ENCODE data around the gene ITGB7.

The ITGB7 gene, protein sequence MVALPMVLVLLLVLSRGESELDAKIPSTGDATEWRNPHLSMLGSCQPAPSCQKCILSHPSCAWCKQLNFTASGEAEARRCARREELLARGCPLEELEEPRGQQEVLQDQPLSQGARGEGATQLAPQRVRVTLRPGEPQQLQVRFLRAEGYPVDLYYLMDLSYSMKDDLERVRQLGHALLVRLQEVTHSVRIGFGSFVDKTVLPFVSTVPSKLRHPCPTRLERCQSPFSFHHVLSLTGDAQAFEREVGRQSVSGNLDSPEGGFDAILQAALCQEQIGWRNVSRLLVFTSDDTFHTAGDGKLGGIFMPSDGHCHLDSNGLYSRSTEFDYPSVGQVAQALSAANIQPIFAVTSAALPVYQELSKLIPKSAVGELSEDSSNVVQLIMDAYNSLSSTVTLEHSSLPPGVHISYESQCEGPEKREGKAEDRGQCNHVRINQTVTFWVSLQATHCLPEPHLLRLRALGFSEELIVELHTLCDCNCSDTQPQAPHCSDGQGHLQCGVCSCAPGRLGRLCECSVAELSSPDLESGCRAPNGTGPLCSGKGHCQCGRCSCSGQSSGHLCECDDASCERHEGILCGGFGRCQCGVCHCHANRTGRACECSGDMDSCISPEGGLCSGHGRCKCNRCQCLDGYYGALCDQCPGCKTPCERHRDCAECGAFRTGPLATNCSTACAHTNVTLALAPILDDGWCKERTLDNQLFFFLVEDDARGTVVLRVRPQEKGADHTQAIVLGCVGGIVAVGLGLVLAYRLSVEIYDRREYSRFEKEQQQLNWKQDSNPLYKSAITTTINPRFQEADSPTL

DNA sequence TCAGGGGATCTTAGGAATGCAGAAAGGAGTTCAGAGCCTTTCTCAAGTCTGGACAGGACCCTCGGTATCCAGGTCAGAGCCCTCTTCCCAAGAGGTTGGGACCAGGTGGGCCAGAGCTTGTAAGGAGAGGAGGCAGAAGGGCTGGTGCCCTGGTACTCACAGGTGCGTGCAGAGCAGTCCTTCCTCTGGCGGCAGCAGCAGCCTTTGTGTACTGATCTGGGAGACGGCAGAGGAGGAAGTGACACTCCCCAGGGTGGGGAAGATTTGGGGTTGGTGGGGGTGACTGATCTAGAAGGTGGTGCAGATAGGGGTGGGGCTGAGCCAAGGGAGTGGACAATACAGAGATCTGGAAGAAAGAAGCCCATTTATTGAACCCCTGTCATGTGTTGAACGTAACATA, at the start of gene ITGB7:
Gene ITGB7, minus strand, starts transcription at position 210 of the 400 bp plus-strand sequence. CDS start 6,808 bp downstream, outside the sequence.
- in situ Hi-C loops (cut with HindIII; ENCODE audit: low sequenced_read_pairs): no loop called here

DNA sequence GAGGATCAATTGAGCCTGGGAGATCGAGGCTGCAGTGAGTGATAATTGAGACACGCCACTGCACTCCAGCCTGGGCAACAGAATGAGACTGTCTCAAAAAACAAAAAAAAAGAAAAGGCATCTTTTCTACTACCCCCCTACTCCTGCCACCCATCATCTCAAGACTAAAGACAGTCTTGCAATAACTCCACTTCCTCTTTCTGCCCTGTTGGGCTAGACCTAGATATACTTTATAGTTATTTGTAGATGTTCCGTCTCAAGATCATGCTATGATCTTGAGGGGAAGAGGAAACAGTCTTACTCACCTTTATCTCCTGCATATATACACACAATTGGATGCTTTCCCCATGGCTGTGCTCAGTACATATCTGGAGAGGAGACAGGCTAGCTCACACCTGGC, 48.9 kb upstream of the ITGB7 start:
- in situ Hi-C loops (cut with HindIII; ENCODE audit: low sequenced_read_pairs): no loop called here

- in situ Hi-C loops (cut with HindIII; ENCODE audit: low sequenced_read_pairs): no loop called here
Observed at GRCh38 chr12:53254816-53255545, 47.9 kb upstream of the ITGB7 start.

DNA sequence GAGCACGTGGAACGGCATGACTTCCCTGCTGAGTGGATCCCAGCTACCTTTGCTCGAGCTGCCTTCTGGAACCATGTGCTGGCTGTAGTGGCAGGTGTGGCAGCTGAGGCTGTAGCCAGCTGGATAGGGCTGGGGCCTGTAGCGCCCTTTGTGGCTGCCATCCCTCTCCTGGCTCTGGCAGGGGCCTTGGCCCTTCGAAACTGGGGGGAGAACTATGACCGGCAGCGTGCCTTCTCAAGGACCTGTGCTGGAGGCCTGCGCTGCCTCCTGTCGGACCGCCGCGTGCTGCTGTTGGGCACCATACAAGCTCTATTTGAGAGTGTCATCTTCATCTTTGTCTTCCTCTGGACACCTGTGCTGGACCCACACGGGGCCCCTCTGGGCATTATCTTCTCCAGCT, 46.2 kb upstream of the ITGB7 start:
- in situ Hi-C loops (cut with HindIII; ENCODE audit: low sequenced_read_pairs): no loop called here

GRCh38 chr12:53252349-53252916, 45.4 kb upstream of the ITGB7 start:
- in situ Hi-C loops (cut with HindIII; ENCODE audit: low sequenced_read_pairs): no loop called here

GRCh38 chr12:53251477-53252348, 44.7 kb upstream of the ITGB7 start:
- in situ Hi-C loops (cut with HindIII; ENCODE audit: low sequenced_read_pairs): no loop called here

DNA sequence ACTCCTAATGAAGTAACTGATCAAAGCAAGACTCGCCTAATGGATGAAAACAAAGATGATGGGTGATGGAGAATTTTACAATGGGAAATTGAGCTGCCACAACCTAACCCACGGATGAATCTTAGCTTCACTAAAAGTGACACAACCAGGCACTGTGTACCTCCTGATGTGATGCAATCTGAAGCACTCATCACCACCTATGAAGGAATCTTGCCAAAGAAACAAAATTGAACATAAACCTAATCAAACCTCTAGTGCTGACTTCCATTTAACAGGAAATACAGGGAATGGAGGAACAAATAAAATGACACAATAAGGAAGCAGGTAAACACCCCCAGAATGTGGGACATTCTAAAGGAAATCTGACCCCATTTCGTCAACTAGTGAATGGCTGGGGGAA, 38.2 kb upstream of the ITGB7 start:
- in situ Hi-C loops (cut with HindIII; ENCODE audit: low sequenced_read_pairs): no loop called here

DNA sequence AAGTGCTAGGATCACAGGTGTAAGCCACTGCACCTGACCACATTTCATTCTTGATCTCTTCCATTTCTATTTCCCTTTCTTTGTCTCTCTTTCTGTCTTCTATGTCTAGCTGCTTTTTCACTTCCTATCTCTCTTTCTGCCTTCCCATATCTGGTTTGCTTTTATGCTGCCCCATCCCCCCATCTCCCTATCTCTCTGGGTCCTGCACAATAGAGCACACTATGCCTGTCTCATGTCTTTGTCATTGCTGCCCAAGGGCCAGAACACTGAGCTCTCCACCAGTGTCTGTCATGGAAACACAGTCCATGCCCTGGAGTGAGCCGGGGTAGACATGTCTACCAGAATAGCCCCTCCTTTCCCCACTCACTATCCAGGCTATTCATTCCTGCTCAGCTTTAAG, 37.3 kb upstream of the ITGB7 start:
- in situ Hi-C loops (cut with HindIII; ENCODE audit: low sequenced_read_pairs): loop anchor here (5.0 kb wide), 1 partner anchor 78 kb away; the partner anchor contains the start of gene AAAS

DNA sequence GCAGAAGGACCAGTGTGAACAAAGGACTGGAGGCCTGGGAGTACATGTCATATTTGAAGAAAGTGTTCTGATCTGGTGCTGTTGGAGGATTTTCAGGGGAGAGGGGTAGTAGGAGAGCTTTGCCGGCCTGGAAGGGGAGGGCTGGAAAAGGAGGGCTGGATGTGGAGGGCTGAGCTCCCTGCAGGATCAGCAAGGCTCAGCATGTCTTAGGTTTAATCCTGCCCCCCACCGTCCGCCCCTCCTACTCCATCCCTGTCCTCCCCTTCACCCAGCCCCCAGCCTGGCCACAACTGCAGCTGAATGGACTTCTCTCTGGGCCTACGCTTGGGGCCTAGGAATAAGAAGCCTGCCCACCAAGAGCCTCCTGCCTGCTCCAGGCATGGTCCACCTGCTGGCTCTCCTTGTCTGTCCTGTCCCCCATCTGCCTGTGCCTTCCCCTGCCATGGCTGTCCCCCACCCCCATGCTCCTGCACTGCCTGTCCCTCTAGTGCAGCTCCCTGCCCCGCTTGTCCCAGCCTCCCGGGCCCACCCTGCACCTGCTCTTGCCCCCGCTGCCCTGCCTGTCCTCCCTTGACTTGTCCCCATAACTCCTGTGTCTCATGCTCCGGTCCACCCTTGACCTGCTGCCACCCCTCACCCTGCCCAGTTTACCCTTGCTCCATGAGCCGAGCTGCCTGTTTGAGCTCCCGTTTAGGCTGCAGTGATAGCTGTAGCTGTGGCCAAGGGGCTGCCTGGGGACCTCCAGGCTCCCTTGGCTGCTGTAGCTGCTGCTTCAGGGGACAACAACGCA, 34.8 kb upstream of the ITGB7 start:
- in situ Hi-C loops (cut with HindIII; ENCODE audit: low sequenced_read_pairs): loop anchor here (5.0 kb wide), 1 partner anchor 80 kb away; the partner anchor contains the start of gene AAAS

GRCh38 chr12:53239643-53240258, 32.7 kb upstream of the ITGB7 start:
- in situ Hi-C loops (cut with HindIII; ENCODE audit: low sequenced_read_pairs): loop anchor here (5.0 kb wide), 1 partner anchor 83 kb away; the partner anchor contains the start of gene AAAS

- in situ Hi-C loops (cut with HindIII; ENCODE audit: low sequenced_read_pairs): no loop called here
Observed at GRCh38 chr12:53236443-53237111, 29.5 kb upstream of the ITGB7 start.

DNA sequence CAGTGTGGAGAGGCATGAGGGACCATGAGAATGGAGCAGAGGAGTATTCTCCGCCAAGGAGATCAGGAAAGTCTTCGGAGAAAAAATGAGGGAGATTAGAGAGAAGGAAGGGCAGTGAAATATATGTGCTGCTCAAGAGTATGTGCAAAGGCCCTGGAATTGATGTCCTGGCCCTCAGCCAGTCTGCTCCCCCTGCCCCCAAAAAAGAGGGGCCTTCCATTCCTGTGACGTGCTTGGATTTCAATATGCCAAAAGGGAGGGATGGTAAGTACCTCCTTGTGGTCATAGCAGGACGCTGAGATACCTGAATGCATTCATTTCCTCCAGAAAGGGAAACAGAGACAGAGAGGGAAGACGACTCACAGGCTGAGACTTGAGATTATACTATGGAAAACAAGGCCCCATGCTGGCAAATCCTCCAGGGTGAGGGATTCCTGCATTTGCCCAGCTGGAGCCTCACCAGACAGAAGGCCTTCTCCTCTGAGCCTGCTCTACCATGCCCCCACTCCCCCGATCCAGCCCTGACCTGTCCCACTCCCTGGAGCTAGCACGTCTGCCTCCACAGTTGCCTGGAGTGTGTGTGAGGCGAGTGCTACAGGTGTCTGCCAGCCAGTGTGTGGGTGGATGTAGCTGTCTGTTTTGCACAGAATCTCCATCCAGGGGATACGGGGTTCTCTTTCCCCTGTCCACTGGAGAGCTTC, 28.8 kb upstream of the ITGB7 start:
- in situ Hi-C loops (cut with HindIII; ENCODE audit: low sequenced_read_pairs): no loop called here

- in situ Hi-C loops (cut with HindIII; ENCODE audit: low sequenced_read_pairs): no loop called here
Observed at GRCh38 chr12:53235164-53235563, 28.1 kb upstream of the ITGB7 start.

DNA sequence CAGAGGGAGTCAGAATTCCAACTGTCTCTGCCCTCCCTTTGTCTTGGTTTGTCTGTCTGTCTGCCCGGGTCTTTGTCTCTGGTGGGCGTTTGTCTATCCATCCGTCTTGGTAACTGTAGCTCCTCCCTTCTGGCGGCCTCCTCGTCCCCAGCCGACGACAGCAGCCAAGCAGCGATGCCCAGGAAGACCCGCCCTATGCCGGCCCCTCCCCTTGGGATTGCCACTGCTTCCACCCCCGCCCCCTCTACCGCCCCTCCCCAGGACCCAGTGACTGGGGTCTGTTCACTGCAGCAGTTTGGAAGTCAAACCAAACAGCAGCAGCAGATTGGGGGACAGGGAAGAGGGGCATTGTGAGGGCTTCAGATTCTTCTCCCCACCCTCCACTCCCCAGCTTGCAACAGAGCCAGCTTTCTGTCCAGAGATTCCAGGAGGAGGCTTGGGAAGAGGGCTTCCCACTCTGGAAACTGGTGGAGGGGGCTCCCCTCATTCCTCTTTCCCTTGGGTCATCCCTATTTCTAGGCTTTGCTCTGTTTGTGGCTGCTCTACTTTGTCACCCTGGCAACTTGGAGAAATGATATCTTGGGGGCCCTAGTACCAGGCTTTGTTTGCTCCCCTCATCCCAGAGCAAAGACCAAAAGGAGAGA, 27.3 kb upstream of the ITGB7 start:
- in situ Hi-C loops (cut with HindIII; ENCODE audit: low sequenced_read_pairs): no loop called here

DNA sequence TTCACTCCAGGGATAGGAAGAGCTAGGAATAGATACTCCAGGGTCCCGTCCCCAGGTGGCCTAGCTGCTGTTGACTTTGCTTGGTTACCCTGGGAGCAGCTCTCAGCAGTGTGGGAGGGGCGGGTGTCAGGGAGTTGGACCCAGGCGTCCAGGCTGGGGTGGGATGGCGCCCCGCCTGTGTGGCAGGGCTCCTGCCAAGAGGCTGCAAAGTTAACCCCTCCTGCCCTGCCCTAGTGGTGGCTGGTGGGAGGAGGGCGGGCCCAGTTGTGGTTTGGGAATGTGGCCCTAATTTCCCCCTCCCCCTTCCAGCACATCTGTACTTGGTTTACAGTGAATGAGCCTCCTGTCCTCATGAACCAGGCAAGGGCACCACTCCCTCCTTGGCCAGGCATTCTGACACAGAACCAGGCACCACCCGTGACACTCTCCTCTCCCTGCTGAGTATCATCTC, 26.6 kb upstream of the ITGB7 start:
- in situ Hi-C loops (cut with HindIII; ENCODE audit: low sequenced_read_pairs): no loop called here

- in situ Hi-C loops (cut with HindIII; ENCODE audit: low sequenced_read_pairs): no loop called here
Observed at GRCh38 chr12:53232646-53233461, 25.8 kb upstream of the ITGB7 start.
